Endothelial cell of umbilical vein (primary cell): ENCODE measurements around the gene CCIN. TPM values are rescaled to one million over a fixed set of nuclear protein-coding genes. Genes with fewer than 3 reads are reported as not detected.

Source experiments
- BruUV-seq: library from RNA; stranded (reverse); fragments of 400-500 nt; replicated peaks from 2 replicates; lab custom pipeline; 2021; lab: Mats Ljungman, UMichigan
- CTCF ChIA-PET: fragments of 300-600, 350-600 bp; sonication (Branson Sonifier 250); formaldehyde crosslinking; loops from one replicate; lab custom pipeline; 2021; ENCODE audit warnings: antibody characterized with exemption, inconsistent platforms; lab: Charles Lee
- POLR2A ChIA-PET: fragments of 300-600, 350-600 bp; sonication (Branson Sonifier 250); formaldehyde crosslinking; loops from one replicate; lab custom pipeline; 2021; ENCODE audit warnings: antibody characterized with exemption, inconsistent platforms; lab: Charles Lee
- DNase-seq: peaks from one replicate; pipeline ENCODE4 v3.0.0-alpha.2; 2011; ENCODE audit warnings: low read depth, low spot score
- FAIRE-seq: peaks from 2 replicates; lab custom pipeline; 2011; peaks lifted over from hg19 to GRCh38; lab: Jason Lieb, UNC
- H2AFZ ChIP-seq: 2 replicates; pipeline ENCODE4 v1.6.0; 2012; ENCODE audit warnings: low read depth, low read length, control low read depth, inconsistent platforms
- H3K27ac ChIP-seq: 2 replicates; pipeline ENCODE4 v1.5.1; 2011; ENCODE audit warnings: low read depth, mild to moderate bottlenecking, control low read depth, low read length, moderate library complexity; ENCODE audit not compliant: insufficient read depth
- H3K27me3 ChIP-seq, 2 experiments: 2 replicates each; pipeline versions ENCODE4 v1.6.0 to v1.6.1; 2011; ENCODE audit warnings: low read length in 2 of 2, mixed read lengths in 1 of 2; ENCODE audit not compliant: control insufficient read depth in 2 of 2, insufficient read depth in 2 of 2
- H3K36me3 ChIP-seq, 2 experiments: 2 replicates in 1 of 2; 3 replicates in 1 of 2; pipeline ENCODE4 v1.5.1; 2011; ENCODE audit warnings: low read length in 2 of 2, mild to moderate bottlenecking in 1 of 2, moderate library complexity in 1 of 2; ENCODE audit not compliant: control insufficient read depth in 2 of 2, insufficient read depth in 2 of 2; ENCODE audit errors: extremely low read depth in 1 of 2
- H3K4me1 ChIP-seq: 3 replicates; pipeline ENCODE4 v1.5.1; 2011; ENCODE audit warnings: mild to moderate bottlenecking, low read length; ENCODE audit not compliant: control insufficient read depth, insufficient read depth; ENCODE audit errors: extremely low read depth
- H3K4me2 ChIP-seq: 2 replicates; pipeline ENCODE4 v1.6.1; 2011; ENCODE audit warnings: low read length, control low read depth, mixed read lengths; ENCODE audit not compliant: insufficient read depth
- H3K4me3 ChIP-seq, 3 experiments: fragments of 200-600 bp in 1 of 3; sonication (generic), shearing (Covaris generic) in 1 of 3; replicated peaks in 1 of 3; 2 replicates each; pipeline ENCODE4 v1.5.1; 2011 to 2016; ENCODE audit warnings: control low read depth in 3 of 3, low read length in 3 of 3, mild to moderate bottlenecking in 2 of 3, inconsistent platforms in 1 of 3, low read depth in 1 of 3, moderate library complexity in 1 of 3; ENCODE audit not compliant: insufficient read depth in 1 of 3
- H3K79me2 ChIP-seq: 2 replicates; pipeline ENCODE4 v1.6.0; 2012; ENCODE audit warnings: low read length, inconsistent platforms; ENCODE audit not compliant: control insufficient read depth, insufficient read depth
- H3K9ac ChIP-seq: replicated peaks from 2 replicates; pipeline ENCODE3; 2011; ENCODE audit warnings: low read length, control low read depth; ENCODE audit not compliant: insufficient read depth; ENCODE audit errors: extremely low read depth
- H3K9me1 ChIP-seq: replicated peaks from 3 replicates; pipeline ENCODE4 v1.6.0; 2011; ENCODE audit warnings: mild to moderate bottlenecking, low read length; ENCODE audit not compliant: control insufficient read depth, insufficient read depth; ENCODE audit errors: extremely low read depth
- H3K9me3 ChIP-seq: replicated peaks from 2 replicates; pipeline ENCODE4 v1.5.1; 2012; ENCODE audit warnings: low read length, inconsistent platforms; ENCODE audit not compliant: control insufficient read depth, insufficient read depth
- H4K20me1 ChIP-seq: replicated peaks from 2 replicates; pipeline ENCODE3; 2011; ENCODE audit warnings: mild to moderate bottlenecking, low read length; ENCODE audit not compliant: control insufficient read depth, insufficient read depth; ENCODE audit errors: extremely low read depth
- EZH2 ChIP-seq: IDR thresholded peaks from 2 replicates; pipeline ENCODE4 v1.6.1; 2012; ENCODE audit warnings: borderline replicate concordance, low read depth, mild to moderate bottlenecking, moderate library complexity, low read length, inconsistent platforms; ENCODE audit not compliant: severe bottlenecking
- FOS ChIP-seq: IDR thresholded peaks from 2 replicates; pipeline ENCODE4 v1.6.1; 2011; ENCODE audit warnings: mild to moderate bottlenecking, low read length, moderate library complexity, borderline replicate concordance; ENCODE audit not compliant: insufficient read depth
- GATA2 ChIP-seq: IDR thresholded peaks from 2 replicates; pipeline ENCODE4 v1.7.0; 2011; ENCODE audit warnings: low read depth, mild to moderate bottlenecking, moderate library complexity, mixed read lengths, low read length; ENCODE audit not compliant: insufficient read length, insufficient read depth
- JUN ChIP-seq: IDR thresholded peaks from 2 replicates; pipeline ENCODE4 v1.6.1; 2011; ENCODE audit warnings: borderline replicate concordance, low read depth; ENCODE audit not compliant: insufficient read length, insufficient read depth
- POLR2AphosphoS5 ChIP-seq: IDR thresholded peaks from 2 replicates; pipeline ENCODE4 v1.6.1; 2012; ENCODE audit warnings: low read depth, mild to moderate bottlenecking, control low read depth, low read length, moderate library complexity; ENCODE audit not compliant: insufficient read depth
- dilution Hi-C: fragments of 300-500 bp; cut with MboI; formaldehyde crosslinking; loops from one replicate; pipeline ENCODE4 v1.15.0; 2019; ENCODE audit warnings: low sequenced_read_pairs; ENCODE audit not compliant: extremely low pct_ligation_motif_present
- intact Hi-C: fragments of 100-400 bp; cut with micrococcal nuclease; formaldehyde crosslinking; loops from one replicate; pipeline ENCODE4 v1.10.0; 2022
- polyA plus RNA-seq, 4 experiments: library from polyadenylated mRNA; depleted of rRNA in 3 of 4; stranded (reverse) in 3 of 4; unstranded in 1 of 4; fragments of >200 nt; gene quantifications; 2 replicates each; pipeline versions ENCODE4 v1.2.1 to v1.2.3, GENCODE V29; 2011 to 2012; ENCODE audit warnings: missing spikeins in 1 of 4
- total RNA-seq: library from RNA; stranded (reverse); gene quantifications from 2 replicates; pipeline ENCODE4 v1.2.3, GENCODE V29; 2021
- TF ChIP-seq, protein P1 (sequence below): IDR thresholded peaks from 2 replicates; pipeline ENCODE4 v1.6.1; 2011; ENCODE audit not compliant: insufficient read depth, insufficient read length
- TF ChIP-seq, protein P2 (sequence below), 2 donors: IDR thresholded peaks; 1 replicate in 1 of 2; 2 replicates in 1 of 2; pipeline ENCODE4 v1.5.1; 2011; ENCODE audit warnings: low read length in 2 of 2, mild to moderate bottlenecking in 2 of 2, moderate library complexity in 2 of 2, control low read depth in 1 of 2, inconsistent platforms in 1 of 2, low read depth in 1 of 2; ENCODE audit not compliant: insufficient read depth in 1 of 2; ENCODE audit errors: extremely low read depth in 1 of 2

The CCIN gene
- total and polyA plus RNA-seq, 2 donors (not counting 3 experiments of a cell fraction or from before 2014, with no cell fraction given), result 0.22 to 1.2 TPM

DNA sequence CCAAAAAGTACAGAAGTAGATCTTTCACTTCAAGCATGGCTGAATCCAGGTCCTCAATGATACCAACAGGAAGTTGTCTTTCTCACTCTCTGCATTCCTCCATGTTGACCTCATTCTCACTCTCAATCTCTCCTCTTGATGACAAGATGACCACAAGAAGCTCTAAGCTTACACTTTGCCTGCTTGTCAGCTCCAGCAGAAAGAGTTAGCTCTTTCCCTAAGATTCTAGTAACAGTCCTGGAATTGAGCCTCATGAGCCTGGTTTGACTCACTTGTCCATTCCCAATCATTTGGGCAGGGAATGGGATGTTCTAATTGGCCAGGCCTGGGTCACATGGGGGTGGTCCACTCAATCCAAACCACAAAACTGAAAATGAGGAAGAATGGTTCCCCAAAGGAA lies 18.2 kb downstream of the CCIN start:
- Histone ChIP-seq H3K9me3 (no peaks in the 10 kb centered on the region), H3K27ac (no peak overlapping the region), H3K79me2 (peaks cover 17% of the 10 kb centered on the region), H3K36me3 (no peaks in the 10 kb centered on the region), H3K9ac (no peak overlapping the region), H2AFZ (no peak overlapping the region), H4K20me1 (no peaks in the 10 kb centered on the region), H3K27me3 (no peaks in the 10 kb centered on the region), H3K4me2 (no peak overlapping the region), H3K9me1 (no peaks in the 10 kb centered on the region), H3K4me3 (no peak overlapping the region), H3K4me1 (peaks cover 11% of the 10 kb centered on the region)
- BruUV-seq, result no TSS peak
- FAIRE-seq, result no peak
- TF ChIP-seq, protein P1, sequence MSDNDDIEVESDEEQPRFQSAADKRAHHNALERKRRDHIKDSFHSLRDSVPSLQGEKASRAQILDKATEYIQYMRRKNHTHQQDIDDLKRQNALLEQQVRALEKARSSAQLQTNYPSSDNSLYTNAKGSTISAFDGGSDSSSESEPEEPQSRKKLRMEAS, result no peak
- no peak for TF ChIP-seq GATA2
- TF ChIP-seq EZH2, result no peak
- no peak for TF ChIP-seq JUN
- TF ChIP-seq FOS, result no peak
- TF ChIP-seq, protein P2, sequence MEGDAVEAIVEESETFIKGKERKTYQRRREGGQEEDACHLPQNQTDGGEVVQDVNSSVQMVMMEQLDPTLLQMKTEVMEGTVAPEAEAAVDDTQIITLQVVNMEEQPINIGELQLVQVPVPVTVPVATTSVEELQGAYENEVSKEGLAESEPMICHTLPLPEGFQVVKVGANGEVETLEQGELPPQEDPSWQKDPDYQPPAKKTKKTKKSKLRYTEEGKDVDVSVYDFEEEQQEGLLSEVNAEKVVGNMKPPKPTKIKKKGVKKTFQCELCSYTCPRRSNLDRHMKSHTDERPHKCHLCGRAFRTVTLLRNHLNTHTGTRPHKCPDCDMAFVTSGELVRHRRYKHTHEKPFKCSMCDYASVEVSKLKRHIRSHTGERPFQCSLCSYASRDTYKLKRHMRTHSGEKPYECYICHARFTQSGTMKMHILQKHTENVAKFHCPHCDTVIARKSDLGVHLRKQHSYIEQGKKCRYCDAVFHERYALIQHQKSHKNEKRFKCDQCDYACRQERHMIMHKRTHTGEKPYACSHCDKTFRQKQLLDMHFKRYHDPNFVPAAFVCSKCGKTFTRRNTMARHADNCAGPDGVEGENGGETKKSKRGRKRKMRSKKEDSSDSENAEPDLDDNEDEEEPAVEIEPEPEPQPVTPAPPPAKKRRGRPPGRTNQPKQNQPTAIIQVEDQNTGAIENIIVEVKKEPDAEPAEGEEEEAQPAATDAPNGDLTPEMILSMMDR (IDR thresholded peaks at IDR 0.05; ENCODE audit: extremely low read depth in 1 of 2, insufficient read depth in 1 of 2, low read depth in 1 of 2, low read length in 2 of 2), result no peak
- no peak for TF ChIP-seq POLR2AphosphoS5
- DNase-seq, result no peak
- dilution Hi-C loops (no loop called here), intact Hi-C loops (no loop called here)
- CTCF ChIA-PET, result interaction anchor here (0.7 to 3.8 kb wide), 3 partner anchors 14 to 141 kb away, joined by 3 to 19 read pairs (median 4); no protein-coding TSS in a partner anchor
- POLR2A ChIA-PET, result no interaction called here
